Measurements from ENCODE around the gene SYCP1. TPM values are rescaled to one million over a fixed set of nuclear protein-coding genes. Genes with fewer than 3 reads are reported as not detected.

The SYCP1 gene
- total and polyA plus RNA-seq, 2 donors (not counting 1 experiment from before 2014, with no cell fraction given): not detected

GRCh38 chr1:114901814-114902213, 47.2 kb downstream of the SYCP1 start:
- no peaks in the 10 kb centered on the region for H3K4me1 ChIP-seq (ENCODE audit: control insufficient read depth in 2 of 2, insufficient read depth in 2 of 2, low read length in 2 of 2)

GRCh38 chr1:114902343-114902742, 47.7 kb downstream of the SYCP1 start:
- Histone ChIP-seq H3K9me3 (ENCODE audit: control extremely low read depth in 1 of 3, control insufficient read depth in 2 of 3, insufficient read depth in 1 of 3, low read length in 2 of 3) (peaks cover 0 to 1% (median 0%) of the 10 kb centered on the region in 3 donors), H3K79me2 (ENCODE audit: control insufficient read depth, insufficient read depth, low read length) (no peaks in the 10 kb centered on the region), H3K4me3 (ENCODE audit: control extremely low read depth in 1 of 5, extremely low read depth in 1 of 5, insufficient read depth in 1 of 5, low read depth in 2 of 5, low read length in 4 of 5) (no peak overlapping the region), H3K4me1 (ENCODE audit: control insufficient read depth in 2 of 2, insufficient read depth in 2 of 2, low read length in 2 of 2) (no peaks in the 10 kb centered on the region), H3K27ac (ENCODE audit: low read length in 2 of 2) (no peak overlapping the region), H4K20me1 (ENCODE audit: control insufficient read depth, insufficient read depth, low read length, poor library complexity, severe bottlenecking) (no peaks in the 10 kb centered on the region), H2AFZ (ENCODE audit: insufficient read depth, low read depth, low read length, poor library complexity, severe bottlenecking) (no peak overlapping the region), H3K9ac (ENCODE audit: low read length) (no peak overlapping the region), H3K27me3 (replicated peaks in 1 of 4; ENCODE audit: control extremely low read depth in 1 of 4, control insufficient read depth in 3 of 4, insufficient read depth in 4 of 4, low read length in 3 of 4) (no peaks in the 10 kb centered on the region), H3K36me3 (replicated peaks in 1 of 2; ENCODE audit: control extremely low read depth in 1 of 2, control insufficient read depth in 1 of 2, extremely low read depth in 1 of 2, insufficient read depth in 2 of 2, low read length in 1 of 2) (no peaks in the 10 kb centered on the region), H3K4me2 (replicated peaks; ENCODE audit: low read depth, low read length, poor library complexity, severe bottlenecking) (no peak overlapping the region)
- H3K27ac Mint-ChIP-seq: no peak overlapping the region
- H3K4me3 Mint-ChIP-seq: no peak overlapping the region
- TF ChIP-seq CTCF (IDR thresholded peaks at IDR 0.05): no peak
- TF ChIP-seq EZH2 (IDR thresholded peaks at IDR 0.05; ENCODE audit: borderline replicate concordance, insufficient read depth, low read depth, low read length, poor library complexity, severe bottlenecking): no peak
- H3K9me3 Mint-ChIP-seq (ENCODE audit: insufficient read depth): no peaks in the 10 kb centered on the region
- intact Hi-C loops (cut with micrococcal nuclease): no loop called here
- ATAC-seq (ENCODE audit: low read depth) (no peak), DNase-seq (no peak)
- WGBS (ENCODE audit: insufficient coverage): 70% methylated on average over 3 of the region's 7 CpGs
- no peaks in the 10 kb centered on the region for H3K4me1 Mint-ChIP-seq
- CTCF ChIA-PET: no interaction called here
- POLR2A ChIA-PET: no interaction called here
- no peaks in the 10 kb centered on the region for H3K27me3 Mint-ChIP-seq

More at GRCh38 chr1:114901814-114902213, 47.2 kb downstream of the SYCP1 start:
- Histone ChIP-seq H3K36me3 (replicated peaks in 1 of 2; ENCODE audit: control extremely low read depth in 1 of 2, control insufficient read depth in 1 of 2, extremely low read depth in 1 of 2, insufficient read depth in 2 of 2, low read length in 1 of 2) (no peaks in the 10 kb centered on the region), H3K9me3 (ENCODE audit: control extremely low read depth in 1 of 3, control insufficient read depth in 2 of 3, insufficient read depth in 1 of 3, low read length in 2 of 3) (peaks cover 0 to 1% (median 0%) of the 10 kb centered on the region in 3 donors), H3K4me3 (ENCODE audit: control extremely low read depth in 1 of 5, extremely low read depth in 1 of 5, insufficient read depth in 1 of 5, low read depth in 2 of 5, low read length in 4 of 5) (no peak overlapping the region), H3K4me2 (replicated peaks; ENCODE audit: low read depth, low read length, poor library complexity, severe bottlenecking) (no peak overlapping the region), H3K27me3 (replicated peaks in 1 of 4; ENCODE audit: control extremely low read depth in 1 of 4, control insufficient read depth in 3 of 4, insufficient read depth in 4 of 4, low read length in 3 of 4) (no peaks in the 10 kb centered on the region), H3K79me2 (ENCODE audit: control insufficient read depth, insufficient read depth, low read length) (no peaks in the 10 kb centered on the region), H3K9ac (ENCODE audit: low read length) (no peak overlapping the region), H4K20me1 (ENCODE audit: control insufficient read depth, insufficient read depth, low read length, poor library complexity, severe bottlenecking) (no peaks in the 10 kb centered on the region), H2AFZ (ENCODE audit: insufficient read depth, low read depth, low read length, poor library complexity, severe bottlenecking) (no peak overlapping the region), H3K27ac (ENCODE audit: low read length in 2 of 2) (no peak overlapping the region)
- Mint-ChIP-seq H3K27ac (no peak overlapping the region), H3K9me3 (ENCODE audit: insufficient read depth) (no peaks in the 10 kb centered on the region), H3K27me3 (no peaks in the 10 kb centered on the region), H3K4me3 (no peak overlapping the region), H3K4me1 (no peaks in the 10 kb centered on the region)
- DNase-seq (no peak), ATAC-seq (ENCODE audit: low read depth) (no peak)
- CTCF ChIA-PET: no interaction called here
- 86% methylated on average over 2 of the region's 9 CpGs for WGBS (ENCODE audit: insufficient coverage)
- intact Hi-C loops (cut with micrococcal nuclease): no loop called here
- TF ChIP-seq EZH2 (IDR thresholded peaks at IDR 0.05; ENCODE audit: borderline replicate concordance, insufficient read depth, low read depth, low read length, poor library complexity, severe bottlenecking): no peak
- TF ChIP-seq CTCF (IDR thresholded peaks at IDR 0.05): no peak
- POLR2A ChIA-PET: no interaction called here

Data from B cell (primary cell).